GM21529 (cell line): ENCODE measurements around the gene LILRA2.
A peak's percentile ranks its signal among the peaks of the same experiment; 100 is the strongest.
"Not testable (repeated sequence)": the region's sequence is repeated elsewhere in the genome, so short reads cannot be mapped to it uniquely, and the experiment has no call there.

Experiments
- ATAC-seq: cut with Tn5 transposase; IDR thresholded peaks from one replicate; pipeline ENCODE4 v1.9.1; 2021; ENCODE audit not compliant: unreplicated experiment

Gene LILRA2

DNA sequence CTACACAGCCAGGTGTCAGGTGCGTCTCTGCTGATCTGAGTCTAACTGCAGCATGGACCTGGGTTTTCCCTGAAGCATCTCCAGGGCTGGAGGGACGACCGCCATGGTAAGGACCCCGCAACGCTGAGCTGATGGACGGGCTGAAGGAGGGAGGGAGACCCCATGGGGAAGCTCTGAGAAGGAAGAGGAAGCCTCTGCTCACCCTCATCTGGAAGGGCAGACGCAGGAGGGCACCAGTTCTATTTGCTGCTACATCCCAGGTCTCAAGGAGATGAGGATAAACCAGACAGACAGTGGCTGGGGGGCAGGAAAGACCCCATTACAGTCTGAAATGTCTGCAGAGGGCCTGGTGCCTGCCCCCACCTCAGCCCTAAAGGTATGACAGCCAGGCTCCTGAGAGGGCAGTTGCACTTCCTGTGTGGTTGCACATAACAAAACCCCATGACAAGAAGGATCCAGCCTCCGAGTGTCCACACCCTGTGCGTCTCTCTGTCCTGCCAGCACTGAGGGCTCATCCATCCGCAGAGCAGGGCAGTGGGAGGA, at the start of gene LILRA2:
LILRA2 (plus strand) TSS at position 461 of the 543 bp plus-strand sequence. CDS start 89 bp downstream, outside the sequence.
- ATAC-seq, result no peak

- ATAC-seq, result no peak
Measured at GRCh38 chr19:54525636-54526035, 48.0 kb upstream of the LILRA2 start.

DNA sequence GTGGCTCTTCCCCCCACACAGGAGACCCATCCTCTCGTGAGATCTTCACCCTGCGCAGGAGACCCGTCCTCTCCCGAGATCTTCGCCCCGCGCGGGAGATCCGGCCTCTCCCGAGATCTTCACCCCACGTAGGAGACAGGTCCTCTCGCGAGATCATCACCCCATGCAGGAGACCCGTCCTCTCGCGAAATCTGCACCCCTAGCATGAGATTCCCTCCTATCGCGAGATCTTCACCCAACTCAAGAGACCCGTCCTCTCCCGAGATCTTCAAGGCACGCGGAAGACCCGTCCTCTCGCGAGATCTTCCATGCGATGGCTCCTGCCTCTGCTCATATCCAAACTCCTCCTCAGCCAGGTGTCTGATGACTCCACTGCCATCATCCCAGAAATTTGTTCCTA, 46.6 kb upstream of the LILRA2 start:
- no peak for ATAC-seq

DNA sequence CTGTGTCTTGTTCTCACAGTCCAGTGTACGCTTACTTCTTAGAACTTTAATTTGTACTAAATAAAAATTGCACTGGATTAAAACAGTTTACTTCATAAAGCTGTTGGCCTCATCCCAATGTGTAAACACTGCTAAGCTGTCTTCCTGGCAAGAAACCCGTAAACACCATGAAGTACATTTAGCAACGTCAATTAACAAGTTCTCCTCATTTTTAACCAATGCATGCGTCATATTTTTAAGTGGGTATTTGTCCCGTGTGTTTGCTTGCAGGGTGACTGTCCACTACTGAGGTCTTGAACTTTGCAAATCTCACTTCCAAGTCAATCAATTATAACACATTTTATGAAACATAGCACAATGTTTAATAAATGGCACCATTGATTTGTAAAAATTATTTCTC, 42.7 kb upstream of the LILRA2 start:
- ATAC-seq, result no peak

- ATAC-seq, result peak; percentile 55
Measured at GRCh38 chr19:54532528-54532927, 41.1 kb upstream of the LILRA2 start.

- no peak for ATAC-seq
Measured at GRCh38 chr19:54533476-54533875, 40.1 kb upstream of the LILRA2 start.

- ATAC-seq, result no peak
Measured at GRCh38 chr19:54534156-54534555, 39.4 kb upstream of the LILRA2 start.

- ATAC-seq, result no peak
Measured at GRCh38 chr19:54535601-54536000, 38.0 kb upstream of the LILRA2 start.

- ATAC-seq, result no peak
Measured at GRCh38 chr19:54536956-54537355, 36.6 kb upstream of the LILRA2 start.

DNA sequence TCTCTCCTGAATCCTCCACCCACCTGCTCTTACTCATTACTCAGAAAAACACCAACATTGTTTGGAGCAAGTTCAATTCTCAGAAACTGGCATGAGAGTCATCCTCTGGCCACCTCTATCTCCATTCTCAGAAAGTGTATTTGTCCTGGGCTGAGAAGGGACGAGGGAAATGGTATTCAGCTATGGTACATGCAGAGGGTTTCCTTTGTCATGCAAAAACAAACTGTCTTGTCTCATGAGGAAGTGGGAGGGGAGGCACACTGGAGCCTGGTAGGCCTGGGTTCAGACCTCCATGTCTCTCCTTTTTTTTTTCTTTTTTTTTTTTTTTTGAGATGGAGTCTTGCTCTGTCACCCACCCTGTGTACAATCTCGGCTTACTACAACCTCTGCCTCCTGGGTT, 31.9 kb upstream of the LILRA2 start:
- ATAC-seq, result no peak

DNA sequence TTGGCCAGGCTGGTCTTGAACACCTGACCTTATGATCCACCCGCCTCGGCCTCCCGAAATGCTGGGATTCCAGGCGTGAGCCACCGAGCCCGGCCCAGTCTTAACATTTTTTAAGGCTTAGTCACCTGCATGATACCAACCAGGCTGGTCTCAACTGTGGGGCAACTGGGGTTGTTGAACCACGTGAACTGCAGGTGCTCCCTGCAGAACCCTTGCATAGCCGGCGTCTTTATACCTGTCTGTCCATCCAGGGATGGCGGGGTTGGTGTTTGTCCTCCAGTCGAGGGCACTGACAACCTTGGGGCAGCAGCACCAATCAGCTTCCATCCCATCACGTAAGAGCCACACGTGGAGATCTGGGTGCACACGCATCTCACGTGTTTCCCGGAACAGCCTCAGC, 24.8 kb upstream of the LILRA2 start:
- no peak for ATAC-seq

- ATAC-seq, result no peak
Measured at GRCh38 chr19:54549224-54549623, 24.4 kb upstream of the LILRA2 start.

DNA sequence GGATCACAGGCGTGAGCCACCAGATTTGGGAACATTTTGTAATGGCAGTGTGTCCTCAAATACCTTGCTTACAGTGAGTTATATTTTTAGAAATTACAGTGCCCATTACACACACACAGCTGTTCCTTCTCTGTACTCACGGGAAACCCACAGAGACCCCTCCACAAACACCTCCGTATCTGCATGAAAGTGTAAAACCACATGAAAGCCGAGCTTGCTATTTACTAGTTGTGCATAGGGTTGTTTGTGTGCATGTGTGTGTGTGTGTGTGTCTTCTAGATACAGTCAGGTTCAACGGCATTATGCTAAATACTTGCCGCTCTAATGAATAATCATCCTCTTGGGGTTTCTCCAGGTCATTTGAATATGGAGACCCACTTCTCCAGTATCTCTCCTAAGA, 22.3 kb upstream of the LILRA2 start:
- no peak for ATAC-seq

- ATAC-seq, result no peak
Measured at GRCh38 chr19:54551950-54552912, 21.4 kb upstream of the LILRA2 start.

DNA sequence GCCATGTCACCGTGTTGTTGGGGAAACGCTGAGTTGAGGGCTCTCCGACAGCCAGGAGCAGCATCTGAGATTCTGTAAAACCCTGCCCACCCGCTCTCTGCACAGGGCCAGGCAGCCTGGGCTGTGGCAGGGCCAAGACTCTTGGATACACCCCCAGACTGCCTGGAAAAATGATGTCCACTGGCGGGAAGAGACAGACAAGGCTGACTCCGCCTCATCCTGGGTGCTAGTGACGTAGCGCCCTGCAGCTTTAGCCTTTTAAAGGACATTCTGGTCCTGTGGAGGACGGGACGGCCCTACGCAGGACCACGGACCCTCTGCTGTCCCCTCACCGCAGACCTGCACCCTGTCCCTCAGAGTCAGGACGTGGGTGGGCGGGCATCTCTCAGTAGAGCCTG, 20.7 kb upstream of the LILRA2 start:
- no peak for ATAC-seq

GRCh38 chr19:54554006-54554405, 19.6 kb upstream of the LILRA2 start:
- no peak for ATAC-seq

DNA sequence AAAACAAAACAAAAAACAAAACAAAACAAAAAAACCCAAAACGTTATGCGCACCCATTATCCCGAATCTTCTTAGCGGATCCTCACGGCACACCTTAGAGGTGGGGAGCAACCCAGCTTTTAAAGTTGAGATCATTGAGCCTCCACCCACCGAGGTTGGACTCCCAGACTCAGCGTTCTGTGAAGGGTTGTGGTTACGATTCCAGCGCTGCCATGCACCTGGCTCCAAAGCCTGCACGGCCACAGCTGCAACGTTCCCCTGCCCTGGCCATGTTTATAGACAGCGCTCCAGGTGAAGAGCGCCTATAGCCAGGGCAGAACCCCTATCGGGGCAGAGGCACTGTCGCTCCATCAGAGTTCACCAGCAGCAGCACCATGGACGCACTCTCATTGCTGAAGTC, 18.7 kb upstream of the LILRA2 start:
- no peak for ATAC-seq

DNA sequence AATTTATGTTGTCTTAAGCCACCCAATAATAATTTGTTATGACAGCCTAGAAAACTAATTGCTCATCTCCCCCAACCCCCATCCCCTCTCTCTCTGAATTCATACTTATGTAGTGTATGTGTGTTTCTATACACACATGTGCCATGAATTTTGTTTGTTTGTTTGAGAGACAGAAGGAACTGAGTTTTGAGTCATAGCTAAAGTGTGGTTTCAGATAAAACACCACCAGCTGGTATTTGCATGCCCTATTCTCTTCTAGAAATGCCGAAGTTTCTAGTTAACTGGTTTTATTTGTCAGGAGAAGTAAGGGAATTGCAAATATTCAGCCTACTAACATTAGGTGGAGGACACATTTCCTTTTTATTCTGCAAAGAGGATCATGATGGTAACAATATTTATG, 17.4 kb upstream of the LILRA2 start:
- no peak for ATAC-seq

- ATAC-seq, result no peak
Measured at GRCh38 chr19:54558339-54558738, 15.3 kb upstream of the LILRA2 start.

DNA sequence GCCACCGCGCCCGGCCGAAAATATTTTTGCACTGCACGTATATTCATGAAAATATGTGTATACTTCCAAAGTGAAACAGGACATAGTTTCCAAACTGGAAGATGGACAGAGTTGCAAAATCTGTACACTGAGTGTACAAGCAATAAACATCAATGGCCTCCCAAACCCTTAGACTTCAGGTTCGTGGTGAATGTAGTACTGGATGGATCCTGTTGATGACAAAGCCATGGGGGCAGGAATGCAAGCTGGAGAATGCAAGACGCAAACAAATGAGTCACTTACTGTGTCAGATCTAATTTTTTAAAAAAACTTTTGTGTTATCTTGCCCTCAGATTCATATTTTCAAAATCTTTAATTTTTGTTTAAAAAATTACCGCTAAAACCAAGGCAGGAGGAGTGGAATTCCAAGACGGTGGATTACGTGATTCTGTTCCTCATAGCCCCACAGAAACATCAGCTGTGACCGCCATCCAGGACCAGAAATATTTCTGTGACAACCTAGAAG, 12.7 kb upstream of the LILRA2 start:
- no peak for ATAC-seq

DNA sequence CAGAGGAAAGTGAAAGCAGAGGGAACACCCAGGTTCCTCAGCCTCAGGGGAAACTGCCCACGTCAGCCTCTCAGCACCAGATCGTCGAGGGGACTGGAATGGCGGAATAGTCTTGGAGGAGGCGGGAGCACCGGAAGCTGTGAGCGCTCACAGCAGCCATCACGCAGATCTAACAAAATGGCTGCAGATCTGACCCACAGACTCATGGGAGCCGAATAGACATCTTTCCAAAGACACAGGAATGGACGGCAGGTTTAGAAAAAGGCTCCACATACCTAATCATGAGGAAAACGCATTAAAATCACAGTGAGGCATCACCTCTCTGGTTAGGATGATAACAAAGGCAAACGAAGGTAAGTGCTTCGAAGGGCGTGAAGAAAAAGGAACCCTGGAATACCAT, 11.8 kb upstream of the LILRA2 start:
- ATAC-seq, result no peak

DNA sequence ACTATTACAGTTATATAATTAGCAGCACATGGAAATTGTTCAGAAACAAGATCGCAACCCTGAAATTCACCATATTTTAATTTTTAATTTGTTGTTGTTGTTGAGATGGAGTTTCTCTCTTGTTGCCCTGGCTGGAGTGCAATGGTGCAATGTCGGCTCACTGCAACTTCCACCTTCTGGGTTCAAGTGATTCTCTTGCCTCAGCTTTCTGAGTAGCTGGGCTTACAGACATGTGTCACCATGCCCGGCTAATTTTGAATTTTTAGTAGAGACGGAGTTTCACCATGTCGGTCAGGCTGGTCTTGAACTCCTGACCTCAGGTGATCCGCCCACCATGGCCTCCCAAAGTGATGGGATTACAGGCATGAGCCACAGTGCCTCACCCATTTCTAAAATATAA, 10.4 kb upstream of the LILRA2 start:
- not testable (repeated sequence) for ATAC-seq
